Mucosa of descending colon (tissue), 3 donors: ENCODE data around the gene ST3GAL5. TPM values are rescaled to one million over a fixed set of nuclear protein-coding genes. Genes with fewer than 3 reads are reported as not detected.

Experiments
- ATAC-seq: fragments of 200-7000 bp; cut with Tn5 transposase; one replicate; pipeline ENCODE4 v1.9.1; 2020; ENCODE audit warnings: mild to moderate bottlenecking, moderate library complexity
- DNase-seq, 3 donors: peaks; one replicate each; pipeline ENCODE4 v3.0.0-alpha.2; 2020
- H3K36me3 ChIP-seq: fragments of 200-600 bp; one replicate; pipeline ENCODE4 v1.8.0; 2021; ENCODE audit warnings: low read depth, mild to moderate bottlenecking
- H3K4me1 ChIP-seq: fragments of 200-600 bp; one replicate; pipeline ENCODE4 v1.8.0; 2021; ENCODE audit warnings: low read depth, mild to moderate bottlenecking
- H3K4me3 ChIP-seq: fragments of 200-600 bp; one replicate; pipeline ENCODE4 v1.8.0; 2021; ENCODE audit warnings: mild to moderate bottlenecking
- H3K9me3 ChIP-seq: fragments of 200-600 bp; one replicate; pipeline ENCODE4 v1.8.0; 2021; ENCODE audit warnings: mild to moderate bottlenecking
- CTCF ChIP-seq: fragments of 200-600 bp; IDR thresholded peaks from one replicate; pipeline ENCODE4 v1.8.0; 2022; ENCODE audit warnings: antibody characterized with exemption, mild to moderate bottlenecking
- intact Hi-C, 2 donors: fragments of 100-400 bp; cut with DNase I in 1 of 2; cut with micrococcal nuclease in 1 of 2; formaldehyde crosslinking; loops; one replicate each; pipeline versions ENCODE4 v1.11.0 to v1.11.1; 2022; cut with DNase I, micrococcal nuclease
- total RNA-seq, 3 donors: library from RNA; stranded (reverse); fragmentation: NEBNext Ultra II Directional in 2 of 3; extraction: Animal tissue kit (Norgen Biotek cat#: 25700) in 2 of 3; gene quantifications; one replicate each; pipeline versions ENCODE4 v1.2.1 to v1.2.4, GENCODE V29; 2021 to 2023
- donor health status: DM: no; HTN: no; CAD: no; lungs with moderate emphysema.
- donor health status: DM: no; HTN: no; CAD: no.
- donor health status: DM: no; HTN: yes; CAD: no.

The ST3GAL5 gene
- total RNA-seq, 3 donors from 2014 or later: 5.0 to 19.0 (median 5.4) TPM

DNA sequence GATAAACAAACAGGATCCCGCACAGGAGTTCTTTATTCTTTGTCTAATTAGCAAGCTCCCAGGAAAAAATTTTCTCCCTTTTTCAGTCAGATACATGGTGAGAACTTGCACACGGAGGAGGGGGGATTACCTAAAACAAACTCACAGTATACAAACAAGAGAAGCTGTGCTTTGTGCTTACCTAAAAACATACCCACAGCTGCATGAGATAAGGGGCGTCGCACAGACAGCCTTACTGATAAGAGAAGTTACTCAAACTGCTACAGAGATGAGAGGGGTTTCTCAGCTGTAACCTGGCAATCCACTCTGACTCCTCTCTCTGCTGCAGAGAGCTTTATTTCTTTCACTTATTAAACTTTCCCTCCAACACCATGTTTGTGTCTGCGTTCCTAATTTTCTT is 32.9 kb upstream of the ST3GAL5 start:
- TF ChIP-seq CTCF: no peak
- H3K36me3 ChIP-seq: no peaks in the 10 kb centered on the region
- no peaks in the 10 kb centered on the region for H3K4me1 ChIP-seq
- DNase-seq: no peak
- no peak for ATAC-seq
- intact Hi-C loops: no loop called here
- no peak overlapping the region for H3K4me3 ChIP-seq
- H3K9me3 ChIP-seq: no peaks in the 10 kb centered on the region

- no peaks in the 10 kb centered on the region for H3K4me1 ChIP-seq
- DNase-seq (no peak), ATAC-seq (no peak)
- no peak for TF ChIP-seq CTCF
- H3K9me3 ChIP-seq: no peaks in the 10 kb centered on the region
- intact Hi-C loops: no loop called here
- no peaks in the 10 kb centered on the region for H3K36me3 ChIP-seq
- no peak overlapping the region for H3K4me3 ChIP-seq
Measured at GRCh38 chr2:85920810-85921545, 32.2 kb upstream of the ST3GAL5 start.

- Histone ChIP-seq H3K9me3 (no peaks in the 10 kb centered on the region), H3K4me1 (no peaks in the 10 kb centered on the region), H3K4me3 (no peak overlapping the region), H3K36me3 (no peaks in the 10 kb centered on the region)
- TF ChIP-seq CTCF: no peak
- intact Hi-C loops: no loop called here
- DNase-seq (no peak), ATAC-seq (no peak)
Measured at GRCh38 chr2:85917887-85918795, 29.4 kb upstream of the ST3GAL5 start.

DNA sequence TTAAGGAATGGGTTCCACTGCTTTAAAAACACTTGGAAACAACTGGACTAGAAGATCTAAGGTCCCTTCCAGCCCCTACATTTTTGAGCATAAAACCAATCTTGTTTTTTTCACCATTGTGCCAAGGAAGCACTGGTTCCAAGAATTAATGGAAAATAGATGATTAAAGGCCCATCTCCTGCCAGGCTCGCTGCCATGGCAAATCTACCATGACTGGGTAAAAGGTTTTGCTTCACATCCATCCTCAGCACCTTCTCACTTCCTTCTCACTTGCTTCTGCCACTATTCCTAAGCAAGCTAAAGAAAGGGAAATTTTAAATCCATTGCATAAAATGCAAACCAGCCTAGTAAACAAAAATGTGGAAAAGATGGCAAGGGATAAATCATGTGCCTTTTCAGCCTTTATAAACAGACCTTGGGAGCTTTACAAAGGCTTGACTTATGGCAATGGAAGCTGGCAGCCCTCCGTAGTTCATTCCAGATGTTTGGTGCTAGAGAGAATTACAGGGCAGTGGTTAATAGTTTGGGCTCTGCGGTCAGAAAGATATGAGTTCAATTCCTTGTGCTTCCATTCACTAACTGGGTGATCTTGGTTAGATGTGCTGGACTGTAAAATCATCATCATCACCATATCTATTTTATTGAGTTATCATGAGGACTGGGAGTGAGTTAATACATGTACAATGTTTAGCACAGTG is 27.0 kb upstream of the ST3GAL5 start:
- ATAC-seq (no peak), DNase-seq (no peak)
- no peak for TF ChIP-seq CTCF
- Histone ChIP-seq H3K36me3 (no peaks in the 10 kb centered on the region), H3K9me3 (no peaks in the 10 kb centered on the region), H3K4me1 (no peaks in the 10 kb centered on the region), H3K4me3 (no peak overlapping the region)
- intact Hi-C loops: no loop called here

DNA sequence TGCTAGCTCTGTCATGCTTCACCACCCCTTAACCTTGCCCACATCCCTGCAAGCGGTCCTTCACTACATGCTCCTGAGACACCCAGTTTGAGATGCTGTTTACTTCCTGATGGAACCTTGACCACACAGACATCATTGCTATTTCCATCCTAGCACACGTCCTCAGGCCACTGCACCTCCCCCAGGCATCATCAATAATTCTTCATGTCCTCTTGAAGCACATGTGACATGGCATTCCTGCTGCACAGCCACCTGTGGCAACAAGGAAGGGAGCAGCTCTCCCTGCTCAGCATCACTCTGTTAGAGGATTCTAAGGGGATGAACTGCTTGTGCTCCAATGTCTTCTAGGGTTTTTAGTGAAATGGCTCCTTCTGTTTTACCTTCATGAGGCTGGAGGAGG is 26.1 kb upstream of the ST3GAL5 start:
- no peak for DNase-seq

More for the DNA sequence above, 26.1 kb upstream of the ST3GAL5 start:
- TF ChIP-seq CTCF: no peak
- Histone ChIP-seq H3K36me3 (no peaks in the 10 kb centered on the region), H3K4me1 (no peaks in the 10 kb centered on the region), H3K9me3 (no peaks in the 10 kb centered on the region), H3K4me3 (no peak overlapping the region)
- intact Hi-C loops: no loop called here
- ATAC-seq: no peak
